ENCODE measurements around the gene NCKAP5L.

The NCKAP5L gene

DNA sequence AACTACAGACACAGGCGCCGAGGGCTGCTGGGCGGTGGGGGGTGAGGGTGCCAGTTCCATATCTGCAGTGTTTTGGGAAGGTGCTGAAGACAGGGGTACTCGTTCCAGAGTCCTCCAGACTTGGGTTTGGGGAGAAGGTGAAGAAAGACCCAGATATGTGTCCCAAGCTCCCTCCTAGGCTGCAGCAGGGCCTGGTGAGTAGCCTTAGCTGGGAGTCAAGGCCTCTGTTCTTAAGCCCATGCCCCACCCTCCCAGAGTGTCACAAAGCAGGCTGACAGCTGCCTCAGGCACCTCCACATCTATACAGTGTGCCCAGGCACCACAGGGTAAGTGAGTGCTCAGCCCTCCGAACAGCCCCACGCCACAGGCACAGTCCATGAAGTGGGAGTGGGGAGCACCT lies 4.3 kb downstream of the NCKAP5L start:
- no peak for DNase-seq

GRCh38 chr12:49823350-49823749 lies 4.9 kb downstream of the NCKAP5L start:
- no peak for DNase-seq

- no peak for DNase-seq
These were observed 6.6 kb downstream of the NCKAP5L start for GRCh38 chr12:49821373-49822287.

DNA sequence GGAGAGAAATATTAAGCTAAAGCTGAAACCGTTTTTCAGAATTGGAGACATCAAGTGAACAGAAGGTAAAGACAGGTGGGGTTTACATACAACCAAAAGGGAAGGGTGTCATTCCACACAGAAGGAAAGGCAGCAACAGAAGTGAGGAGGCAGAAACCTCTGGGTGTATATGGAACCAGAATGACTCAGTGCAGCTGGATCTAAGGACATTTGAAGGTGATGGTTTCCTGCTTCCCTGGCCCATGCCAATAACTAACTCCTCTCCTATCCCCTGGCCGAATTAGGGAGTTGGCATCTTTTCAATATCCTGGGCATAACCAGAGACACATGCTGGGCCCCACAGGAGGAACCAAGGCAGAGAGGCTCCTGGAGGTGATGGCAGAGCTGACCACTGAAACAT lies 8.4 kb downstream of the NCKAP5L start:
- no peak for DNase-seq

DNA sequence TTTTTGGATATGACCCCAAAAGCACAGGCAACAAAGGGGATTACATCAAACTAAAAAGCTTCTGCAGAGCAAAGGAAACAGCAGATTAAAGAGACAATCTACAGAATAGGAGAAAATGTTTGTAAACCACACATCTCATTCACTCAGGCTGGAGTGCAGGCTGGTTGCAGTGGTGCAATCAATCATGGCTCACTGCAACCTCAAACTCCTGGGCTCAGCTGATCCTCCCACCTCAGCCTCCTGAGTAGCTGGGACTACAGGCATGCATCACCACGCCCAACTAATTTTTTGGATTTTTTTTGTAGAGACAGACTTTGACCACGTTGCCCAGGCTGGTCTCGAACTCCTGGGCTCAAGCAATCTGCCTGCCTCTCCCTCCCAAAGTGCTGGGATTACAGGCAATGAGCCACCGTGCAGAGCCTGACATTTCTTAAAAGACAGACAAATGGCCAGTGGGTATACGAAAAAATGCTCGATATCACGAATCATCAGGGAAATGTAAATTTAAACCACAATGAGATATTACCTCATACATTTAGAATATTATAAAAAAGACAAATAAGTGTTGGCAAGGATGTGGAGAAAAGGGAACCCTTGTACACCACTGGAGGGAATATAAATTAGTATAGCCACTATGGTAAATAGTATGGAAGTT lies 9.8 kb downstream of the NCKAP5L start:
- no peak for DNase-seq

- no peak for DNase-seq
These were observed 15.1 kb downstream of the NCKAP5L start for GRCh38 chr12:49813131-49813530.

DNA sequence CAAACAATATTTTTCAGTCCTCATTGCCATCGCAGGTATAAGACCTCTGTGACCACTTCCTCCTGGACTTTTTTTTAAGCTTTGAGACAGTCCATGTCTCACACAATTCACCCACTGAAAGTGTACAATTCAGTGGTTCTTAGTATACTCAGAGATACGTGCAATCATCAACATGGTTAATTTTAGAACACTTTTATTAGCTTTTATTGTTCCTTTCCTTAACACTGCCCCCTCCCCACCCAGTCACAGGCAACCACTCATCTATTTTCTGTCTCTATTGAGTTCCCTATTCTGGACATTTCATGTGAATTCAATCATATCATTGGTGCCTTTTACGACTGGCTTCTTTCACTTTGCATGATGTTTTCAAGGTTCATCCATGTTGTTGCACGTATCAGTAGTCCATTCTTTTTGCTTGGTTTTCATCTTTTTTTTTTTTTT lies 16.2 kb downstream of the NCKAP5L start:
- no peak for DNase-seq

GRCh38 chr12:49811136-49811535 lies 17.1 kb downstream of the NCKAP5L start:
- DNase-seq, result no peak

DNA sequence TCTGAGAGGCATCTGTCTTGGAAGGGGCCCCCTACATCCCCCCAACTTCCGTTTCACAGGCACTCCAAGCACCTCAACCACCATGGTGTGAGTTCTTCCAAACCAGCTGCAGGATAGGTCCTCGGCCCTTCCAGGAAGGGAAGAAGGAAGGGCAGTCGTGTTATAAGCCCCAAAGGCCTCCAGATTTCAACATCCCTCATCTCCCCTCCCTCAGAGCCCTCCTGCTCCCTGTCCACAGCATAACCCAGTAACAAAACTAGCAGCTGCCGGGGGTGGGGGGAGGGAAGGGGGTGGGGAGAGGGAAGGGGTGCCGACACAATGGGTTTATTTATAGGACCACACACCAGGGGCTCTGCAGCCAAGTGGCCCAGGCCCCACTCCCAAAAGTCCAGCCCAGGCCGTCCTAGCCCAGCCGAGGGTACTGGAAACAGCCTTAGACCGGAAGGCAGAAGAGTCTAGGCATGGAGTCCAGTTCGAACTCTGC lies 18.3 kb downstream of the NCKAP5L start:
- DNase-seq, result no peak

DNA sequence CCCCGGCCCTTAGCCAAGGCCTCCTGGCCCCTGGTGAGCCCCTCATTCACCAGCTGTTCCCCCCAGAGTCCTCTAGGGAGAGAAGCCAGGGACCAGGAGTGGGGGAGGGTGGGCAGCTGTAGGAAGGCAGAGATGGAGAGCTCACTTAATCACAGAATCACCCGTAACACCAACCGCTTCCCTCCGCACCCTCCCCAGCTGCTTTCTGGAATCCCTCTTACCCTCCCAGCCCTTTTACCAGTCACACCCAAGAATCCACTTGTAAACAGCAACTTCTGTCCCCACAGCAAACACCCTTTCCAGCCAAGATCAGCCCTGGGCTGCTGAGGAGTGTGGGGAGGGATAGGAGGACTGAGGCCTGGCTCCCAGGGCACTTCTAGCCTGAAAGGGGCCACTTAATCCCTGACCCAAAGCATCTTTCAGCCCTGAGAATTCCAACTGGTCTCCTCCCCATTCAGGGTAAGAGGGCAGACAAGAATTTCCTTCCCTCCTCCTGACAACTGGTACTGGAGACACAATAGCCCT lies 18.8 kb downstream of the NCKAP5L start:
- no peak for DNase-seq

DNA sequence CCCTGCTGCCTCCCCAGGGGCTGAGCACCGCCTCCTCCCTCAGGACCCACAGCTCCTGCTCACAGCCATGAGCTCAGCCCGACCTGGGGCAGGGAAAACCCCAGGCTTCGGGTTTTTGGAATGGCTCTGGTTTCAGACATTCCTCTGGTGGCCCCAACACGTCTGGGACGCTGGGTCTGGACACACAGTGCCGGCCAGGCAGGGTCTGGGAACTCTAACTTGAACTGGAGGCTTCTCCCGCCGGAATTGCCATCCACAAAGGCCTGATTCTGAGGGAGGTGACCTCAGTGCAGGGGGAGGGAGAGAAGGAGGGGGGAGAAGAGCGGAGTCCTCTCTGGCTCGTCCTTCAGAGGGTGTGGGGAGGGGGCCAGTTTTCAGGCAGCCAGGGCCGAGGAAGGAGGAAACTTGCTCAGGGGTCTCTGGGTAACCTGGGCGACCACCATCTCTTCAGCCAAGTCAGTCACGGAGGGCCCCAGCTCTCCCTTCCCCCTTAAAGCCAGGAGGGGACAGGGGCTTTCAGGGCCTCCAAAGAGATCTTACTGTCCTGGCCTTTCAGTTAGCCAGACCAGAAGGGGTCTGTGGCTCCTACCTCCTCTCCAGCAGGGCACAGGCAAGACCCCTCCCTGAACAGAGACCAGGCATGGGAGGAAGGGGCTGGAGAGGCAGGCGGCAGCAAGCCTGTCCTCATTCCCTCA lies 19.4 kb downstream of the NCKAP5L start:
- no peak for DNase-seq

- no peak for DNase-seq
These were observed 20.1 kb downstream of the NCKAP5L start for GRCh38 chr12:49807991-49808580.

DNA sequence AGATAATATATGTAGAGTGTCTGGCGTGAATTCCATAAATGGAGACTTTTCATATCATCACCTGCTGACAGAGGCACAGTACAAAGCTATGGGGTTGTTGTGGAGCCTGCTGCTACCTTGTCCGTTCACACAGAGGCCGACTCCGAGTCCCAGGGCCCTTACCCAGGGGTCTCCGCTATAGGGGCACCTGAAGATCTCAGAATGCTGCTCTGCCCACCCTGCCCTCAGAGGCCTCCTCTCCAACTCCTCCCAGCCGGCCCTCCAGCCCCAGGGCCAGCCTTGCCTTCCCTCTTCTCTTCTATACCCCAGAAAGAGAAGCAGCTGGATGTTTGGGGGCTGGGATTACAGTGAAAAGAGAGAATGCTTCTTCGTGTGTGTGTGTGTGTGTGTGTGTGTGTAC lies 21.3 kb downstream of the NCKAP5L start:
- DNase-seq, result no peak

DNA sequence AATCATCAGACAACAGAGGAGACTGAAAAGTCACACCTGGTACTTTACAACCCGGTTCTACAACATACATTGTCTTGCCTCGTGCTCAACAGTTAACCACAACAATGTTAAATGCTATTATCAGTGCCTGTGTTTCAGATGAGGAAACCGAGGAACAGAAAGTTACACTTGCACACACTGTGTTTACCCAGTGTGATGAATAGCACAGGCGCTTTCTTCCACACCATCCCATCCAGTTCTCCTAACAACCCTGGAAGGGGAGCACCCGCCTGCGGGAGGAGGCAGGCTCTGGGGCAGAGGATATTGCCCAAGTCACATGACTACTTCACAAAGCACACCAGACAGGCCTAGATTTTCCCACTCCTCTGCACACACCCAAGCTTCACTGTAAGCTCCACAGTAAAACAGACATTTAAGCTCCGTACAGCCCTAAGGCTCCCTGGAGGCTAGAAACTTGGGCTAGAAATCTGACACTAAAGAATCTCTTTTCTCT lies 21.8 kb downstream of the NCKAP5L start:
- DNase-seq, result no peak

GRCh38 chr12:49805409-49805808 lies 22.8 kb downstream of the NCKAP5L start:
- DNase-seq, result no peak

GRCh38 chr12:49804821-49805220 lies 23.4 kb downstream of the NCKAP5L start:
- no peak for DNase-seq

DNA sequence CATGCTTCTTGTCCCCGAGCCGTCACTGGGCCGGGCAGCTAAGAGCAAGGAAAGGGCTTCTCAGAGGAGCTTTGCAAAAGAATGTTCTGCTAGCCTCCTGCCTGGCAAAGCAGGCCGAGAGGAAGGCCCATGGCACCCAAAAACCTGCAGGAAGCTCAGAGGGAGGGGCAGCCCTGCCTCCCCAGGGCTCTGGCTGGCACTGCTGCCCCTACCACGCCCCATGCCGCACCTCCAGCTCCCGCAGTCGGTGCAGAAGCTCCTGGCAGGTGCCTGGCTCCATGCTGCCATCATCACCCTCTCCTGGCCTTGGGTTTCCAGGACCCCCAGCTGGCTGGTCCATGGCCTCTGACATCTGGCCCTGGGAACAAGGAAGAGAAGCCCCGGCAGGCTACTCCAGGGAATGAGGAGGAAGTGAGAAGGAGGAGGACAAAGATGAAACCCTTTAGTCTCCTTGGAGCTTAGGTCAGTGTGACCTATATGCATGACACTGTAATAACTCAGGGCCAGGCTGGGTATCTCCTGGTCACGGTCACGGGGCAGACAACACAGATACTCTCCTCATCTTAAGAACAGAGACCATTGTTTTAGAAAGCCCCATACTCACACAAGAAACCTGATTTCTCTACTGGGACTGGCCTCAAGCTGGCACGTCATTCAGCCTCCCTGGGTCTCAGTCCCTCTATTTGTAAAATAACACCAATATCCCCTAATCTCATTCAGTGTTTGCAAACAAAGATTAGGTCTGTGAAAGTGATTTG lies 24.3 kb downstream of the NCKAP5L start:
- no peak for DNase-seq

GRCh38 chr12:49801141-49802063 lies 26.8 kb downstream of the NCKAP5L start:
- DNase-seq, result no peak

DNA sequence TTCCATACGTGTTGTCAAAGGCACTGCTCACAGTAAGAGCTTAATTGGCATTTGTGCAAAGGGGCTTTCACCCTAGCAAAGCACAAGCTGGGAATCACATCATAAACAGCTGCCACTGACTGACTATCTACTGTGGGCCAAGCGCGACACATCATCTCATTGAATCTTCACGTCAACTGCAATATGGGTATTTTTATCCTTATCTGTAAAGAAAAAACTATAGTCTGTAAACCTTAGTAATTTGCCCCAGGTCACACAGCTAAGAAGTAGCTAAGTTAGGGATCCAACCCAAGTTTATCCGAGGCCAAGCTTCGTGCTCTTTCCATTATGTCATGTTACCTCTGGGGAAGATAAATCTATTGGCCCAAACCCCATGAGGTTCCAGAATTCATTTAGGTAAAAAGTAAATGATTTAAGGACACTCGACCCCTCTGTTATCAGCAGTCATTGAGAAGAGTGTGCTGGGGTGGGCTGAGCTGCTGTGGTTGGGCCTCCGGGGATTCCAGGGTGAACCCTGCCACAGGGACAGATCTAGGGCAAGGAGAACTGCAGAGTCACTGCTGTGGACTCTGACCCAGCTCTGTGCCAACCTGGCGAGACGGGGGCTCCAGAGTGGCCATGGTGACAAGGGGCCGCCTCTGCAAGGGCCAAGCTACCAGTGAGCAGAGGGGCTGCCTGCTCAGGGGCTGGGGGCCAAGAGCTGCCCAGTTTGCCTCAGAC lies 27.6 kb downstream of the NCKAP5L start:
- no peak for DNase-seq

DNA sequence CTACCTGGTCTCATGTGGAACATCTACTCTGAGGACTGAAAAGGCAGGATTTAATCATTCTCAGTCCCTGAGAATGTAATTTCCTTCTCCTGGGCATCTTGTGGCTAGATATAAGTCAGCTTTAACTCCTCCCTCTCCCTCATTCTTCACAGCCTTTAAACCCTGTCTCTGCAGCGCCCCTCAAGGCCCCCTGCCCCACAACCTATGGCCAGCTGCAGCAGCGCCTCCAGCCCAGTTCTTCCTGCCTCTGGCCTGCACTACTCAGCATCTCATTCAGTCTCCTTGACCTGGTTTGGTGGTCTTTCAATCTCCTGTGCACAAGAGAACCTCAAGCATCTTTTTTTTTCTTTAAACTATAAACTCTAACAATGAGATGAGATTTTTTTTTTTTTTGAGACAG lies 29.3 kb downstream of the NCKAP5L start:
- no peak for DNase-seq
